T-helper 17 cell (primary cell): ENCODE results near the gene EIF6. TPM values are rescaled to one million over a fixed set of nuclear protein-coding genes. Genes with fewer than 3 reads are reported as not detected.

ENCODE experiments used
- ATAC-seq: fragments of 150-1000 bp; cut with Tn5 transposase; 2 replicates; pipeline ENCODE4 v1.10.0; 2021; ENCODE audit warnings: mild to moderate bottlenecking, moderate library complexity
- DNase-seq, 3 donors: peaks; one replicate each; pipeline versions ENCODE4 v3.0.0 to v3.0.0-alpha.2; 2020 to 2021
- H3K9me3 ChIP-seq: one replicate; pipeline ENCODE4 v1.7.0; 2013; ENCODE audit warnings: low read length, mild to moderate bottlenecking; ENCODE audit not compliant: control insufficient read depth, poor library complexity, severe bottlenecking
- H3K27ac Mint-ChIP-seq: one replicate; pipeline ENCODE4 v1.8.0; 2022; ENCODE audit warnings: mild to moderate bottlenecking, moderate library complexity, mixed read lengths
- H3K27me3 Mint-ChIP-seq: one replicate; pipeline ENCODE4 v1.8.0; 2022; ENCODE audit warnings: mixed read lengths
- H3K36me3 Mint-ChIP-seq: one replicate; pipeline ENCODE4 v1.8.0; 2022; ENCODE audit warnings: low read depth, mixed read lengths
- H3K4me1 Mint-ChIP-seq: one replicate; pipeline ENCODE4 v1.8.0; 2022; ENCODE audit warnings: mild to moderate bottlenecking, mixed read lengths
- H3K4me3 Mint-ChIP-seq: one replicate; pipeline ENCODE4 v1.8.0; 2022; ENCODE audit warnings: mild to moderate bottlenecking, moderate library complexity, mixed read lengths
- total RNA-seq, 4 donors: library from RNA in 2 of 4; stranded (reverse) in 2 of 4; gene quantifications; one replicate each; pipeline ENCODE4 v1.2.3 and lab custom pipeline; 2022 to 2026

EIF6 gene
- total RNA-seq, 2 donors from 2014 or later = 39.4 to 43.6 TPM

DNA sequence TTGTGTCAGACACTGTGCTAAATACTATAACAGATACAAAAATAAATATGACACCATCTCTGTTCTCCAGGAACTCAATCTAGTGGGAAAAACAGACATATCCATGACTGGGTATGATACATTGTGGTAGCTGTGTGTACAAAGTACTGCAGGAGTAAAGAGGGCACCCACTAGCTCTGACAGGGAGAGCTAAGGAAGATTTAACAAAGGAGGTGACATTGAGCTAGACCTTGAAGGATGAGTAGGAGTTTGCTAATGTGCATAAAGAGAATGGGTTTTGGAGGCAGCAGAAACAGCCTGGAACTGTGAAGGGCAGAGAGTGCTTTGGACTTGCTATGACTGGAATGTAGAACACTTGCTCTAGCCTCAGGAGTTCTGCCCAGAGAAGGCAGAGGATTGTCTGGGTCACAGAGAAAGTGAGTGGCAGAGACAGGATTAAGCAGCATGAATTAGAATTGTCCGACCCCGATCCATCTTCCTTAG lies 43.7 kb downstream of the EIF6 start:
- no peak for ATAC-seq
- peaks cover 8% of the 10 kb centered on the region for H3K4me1 Mint-ChIP-seq
- H3K36me3 Mint-ChIP-seq = peaks cover 3% of the 10 kb centered on the region
- DNase-seq = no peak
- H3K4me3 Mint-ChIP-seq = no peak overlapping the region
- H3K9me3 ChIP-seq = no peaks in the 10 kb centered on the region
- no peaks in the 10 kb centered on the region for H3K27me3 Mint-ChIP-seq
- no peak overlapping the region for H3K27ac Mint-ChIP-seq

DNA sequence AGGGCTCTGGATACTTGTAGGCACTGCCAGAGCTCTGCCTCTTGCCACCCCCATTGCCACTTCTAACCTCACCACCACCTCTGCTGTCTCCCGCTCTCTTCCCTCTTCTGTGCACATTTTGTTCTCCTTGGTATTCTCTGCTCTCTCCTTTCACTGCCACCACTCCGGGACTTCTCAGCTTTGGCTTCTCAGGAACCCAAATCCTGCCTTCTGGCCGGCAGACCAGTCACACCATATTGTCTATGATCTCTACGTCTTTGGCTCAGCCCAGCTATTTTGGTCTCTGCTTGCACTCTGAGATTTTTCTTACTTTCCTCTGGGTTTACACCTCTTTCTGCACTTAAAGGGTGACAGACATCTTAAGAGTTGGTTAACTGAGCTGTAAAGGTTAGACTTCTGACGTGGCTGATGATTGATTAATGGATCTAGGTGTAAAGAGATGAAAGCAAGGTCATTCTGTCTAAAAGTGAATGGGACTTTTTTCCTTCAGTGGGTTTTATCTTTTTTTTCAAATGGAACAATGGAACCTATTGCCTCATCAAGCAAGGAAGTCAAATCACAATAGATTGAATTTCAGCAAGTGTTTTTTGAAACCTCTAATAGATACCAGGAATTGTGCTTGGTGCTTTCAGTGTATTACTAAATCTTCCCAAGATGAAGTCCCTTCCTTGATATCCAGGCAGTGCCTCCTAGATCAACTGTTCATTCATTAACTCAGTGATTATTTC lies 44.3 kb downstream of the EIF6 start:
- ATAC-seq (no peak), DNase-seq (no peak)
- Mint-ChIP-seq H3K27me3 (no peaks in the 10 kb centered on the region), H3K4me1 (peaks cover 8% of the 10 kb centered on the region), H3K27ac (no peak overlapping the region), H3K4me3 (no peak overlapping the region), H3K36me3 (peaks cover 3% of the 10 kb centered on the region)
- no peaks in the 10 kb centered on the region for H3K9me3 ChIP-seq

DNA sequence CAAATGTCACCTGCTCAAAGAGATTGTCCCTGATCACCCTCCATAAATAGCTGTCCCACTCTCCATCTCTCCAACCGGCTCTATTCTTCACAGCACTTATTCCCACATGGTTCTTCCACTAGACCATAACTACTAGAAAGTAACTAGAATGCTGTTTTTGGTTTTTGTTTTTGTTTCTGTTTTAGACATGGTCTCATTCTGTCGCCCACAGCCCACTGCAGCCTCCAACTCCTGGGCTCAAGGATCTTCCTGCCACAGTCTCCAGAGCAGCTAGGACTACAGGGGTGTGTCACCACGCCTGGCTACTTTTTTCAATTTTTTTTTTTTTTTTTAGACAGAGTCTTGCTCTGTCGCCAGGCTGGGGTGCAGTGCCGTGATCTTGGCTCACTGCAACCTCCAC lies 45.8 kb downstream of the EIF6 start:
- H3K9me3 ChIP-seq = no peaks in the 10 kb centered on the region
- no peak overlapping the region for H3K27ac Mint-ChIP-seq
- H3K27me3 Mint-ChIP-seq = no peaks in the 10 kb centered on the region
- peaks cover 9% of the 10 kb centered on the region for H3K36me3 Mint-ChIP-seq
- no peak overlapping the region for H3K4me3 Mint-ChIP-seq
- DNase-seq = no peak
- peaks cover 12% of the 10 kb centered on the region for H3K4me1 Mint-ChIP-seq
- no peak for ATAC-seq

DNA sequence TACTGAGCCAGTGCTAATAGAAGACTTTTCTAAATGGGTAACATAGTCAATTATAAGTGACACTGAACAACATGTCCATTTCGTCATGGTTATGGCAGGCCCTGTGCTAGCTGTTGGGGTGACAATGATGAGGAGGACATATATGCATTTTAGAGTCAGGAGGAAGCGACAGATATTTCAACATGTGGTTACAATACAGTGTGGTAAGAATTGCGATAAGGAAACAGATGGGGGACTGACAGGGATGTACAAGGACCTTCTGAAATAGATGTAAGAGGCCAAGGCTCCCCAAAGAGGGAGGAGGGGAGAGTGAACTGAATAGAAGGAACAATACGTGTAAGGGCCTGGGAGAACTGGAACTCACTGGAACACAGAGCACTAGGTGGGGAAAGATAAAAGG lies 46.4 kb downstream of the EIF6 start:
- Mint-ChIP-seq H3K27ac (no peak overlapping the region), H3K4me3 (no peak overlapping the region), H3K36me3 (peaks cover 9% of the 10 kb centered on the region), H3K4me1 (peaks cover 12% of the 10 kb centered on the region), H3K27me3 (no peaks in the 10 kb centered on the region)
- ATAC-seq (no peak), DNase-seq (no peak)
- no peaks in the 10 kb centered on the region for H3K9me3 ChIP-seq

DNA sequence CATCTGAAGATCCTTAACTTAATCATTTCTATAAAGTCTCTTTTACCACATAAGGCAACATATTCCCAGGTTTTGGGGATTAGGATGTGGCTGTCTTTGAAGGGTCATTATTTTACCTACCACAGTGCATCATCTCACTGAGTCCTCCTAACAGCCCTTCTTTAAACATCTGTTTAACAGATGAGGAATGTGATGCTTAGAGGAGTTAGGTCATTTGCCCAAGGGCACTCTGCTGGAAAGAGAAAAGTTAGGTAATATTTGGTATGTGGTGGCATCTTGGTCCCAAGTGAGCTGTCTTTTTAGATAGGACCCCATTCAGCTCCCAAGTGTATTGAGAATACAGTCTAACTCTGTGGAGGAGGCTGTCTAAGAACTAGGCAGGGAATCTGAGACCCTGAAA lies 47.1 kb downstream of the EIF6 start:
- H3K9me3 ChIP-seq = no peaks in the 10 kb centered on the region
- Mint-ChIP-seq H3K36me3 (peaks cover 10% of the 10 kb centered on the region), H3K27ac (no peak overlapping the region), H3K4me3 (no peak overlapping the region), H3K27me3 (no peaks in the 10 kb centered on the region), H3K4me1 (peaks cover 12% of the 10 kb centered on the region)
- DNase-seq (no peak), ATAC-seq (no peak)

DNA sequence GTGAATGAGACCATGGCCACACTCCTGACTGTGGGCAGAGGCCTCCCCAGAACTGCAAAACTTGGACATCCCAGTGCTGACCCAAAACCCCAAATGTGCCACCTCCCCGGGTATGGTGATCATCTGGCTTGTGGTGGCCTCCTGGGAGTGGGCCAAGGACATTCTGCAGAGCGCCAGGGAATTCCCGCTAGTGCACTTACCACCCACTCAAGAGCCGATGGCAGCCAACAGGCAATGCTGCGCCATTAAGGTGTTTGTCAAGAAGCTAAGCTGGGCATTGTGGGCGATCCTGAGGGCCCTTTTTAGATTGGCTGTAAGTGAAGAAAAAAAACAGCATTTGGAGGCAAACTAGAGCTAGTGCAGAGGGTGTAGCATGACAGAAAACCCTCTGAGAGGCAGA lies 48.7 kb downstream of the EIF6 start:
- no peaks in the 10 kb centered on the region for H3K9me3 ChIP-seq
- Mint-ChIP-seq H3K4me1 (peaks cover 12% of the 10 kb centered on the region), H3K36me3 (peaks cover 15% of the 10 kb centered on the region), H3K27ac (no peak overlapping the region), H3K27me3 (peaks cover 6% of the 10 kb centered on the region), H3K4me3 (no peak overlapping the region)
- ATAC-seq = no peak
- DNase-seq = no peak

DNA sequence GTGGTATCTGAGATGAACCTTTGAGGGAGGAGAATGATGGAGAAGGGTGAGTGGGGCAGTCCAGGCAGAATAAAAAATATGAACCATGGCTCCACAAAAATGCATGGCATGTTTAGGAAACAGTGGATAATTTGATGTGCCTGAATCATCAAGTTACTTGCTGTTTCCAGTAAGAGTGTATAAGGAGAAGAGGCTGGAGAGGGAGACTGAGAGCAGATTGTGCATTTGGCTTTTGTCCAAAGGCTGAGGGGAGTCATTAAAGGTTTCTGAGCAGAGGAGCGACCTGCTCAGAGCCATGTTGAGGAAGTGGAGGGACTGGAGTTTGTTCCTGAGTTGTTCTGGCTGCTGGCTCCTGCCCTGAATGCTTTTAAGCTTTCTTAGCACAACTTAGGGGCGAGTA lies 52.0 kb downstream of the EIF6 start:
- Mint-ChIP-seq H3K36me3 (peaks cover 22% of the 10 kb centered on the region), H3K27me3 (peaks cover 10% of the 10 kb centered on the region), H3K4me3 (no peak overlapping the region), H3K27ac (no peak overlapping the region), H3K4me1 (peaks cover 3% of the 10 kb centered on the region)
- H3K9me3 ChIP-seq = no peaks in the 10 kb centered on the region
- ATAC-seq = no peak
- no peak for DNase-seq

Other genes starting within 250 kb of the EIF6 start
- gene TRPC4AP, start 192.0 kb downstream of the EIF6 start, total RNA-seq = 10 to 100 TPM; 50.8 to 52.7 TPM
- gene EDEM2, start 137.4 kb downstream of the EIF6 start, total RNA-seq = 10 to 100 TPM; 24.1 to 29.7 TPM
- gene PROCR, start 112.7 kb downstream of the EIF6 start, total RNA-seq = 1 to 10 TPM in 1 of 2 donors, under 1 TPM in 1; 0.89 to 1.5 TPM
- under 1 TPM; 0.15 to 0.16 TPM for gene MMP24, start 58.1 kb downstream of the EIF6 start, total RNA-seq
- gene MMP24OS, start 6.7 kb downstream of the EIF6 start, total RNA-seq = 10 to 100 TPM; 60.8 to 64.4 TPM
- gene FAM83C, start 7.7 kb upstream of the EIF6 start, total RNA-seq = not detected
- gene UQCC1, start 127.2 kb upstream of the EIF6 start, total RNA-seq = 10 to 100 TPM; 24.9 to 32.0 TPM
- not detected for gene GDF5, start 153.5 kb upstream of the EIF6 start, total RNA-seq
- 10 to 100 TPM; 36.6 to 44.4 TPM for gene CEP250, start 170.8 kb upstream of the EIF6 start, total RNA-seq
- gene C20orf173, start 244.9 kb upstream of the EIF6 start, total RNA-seq = not detected